ENCODE data around the gene LIG1.
A peak's percentile ranks its signal among the peaks of the same experiment; 100 is the strongest.

Gene LIG1

GRCh38 chr19:48170817-48171347 is 738 bp upstream of the LIG1 start:
- DNase-seq (ENCODE audit: extremely low read depth, low read depth) = no peak
- peak overlapping the region; percentile 91 for H3K4me3 ChIP-seq (replicated peaks; ENCODE audit: low read depth, low read length)
- no peak for TF ChIP-seq CTCF (IDR thresholded peaks at IDR 0.05; ENCODE audit: low read depth, low read length, missing control alignments)

- no peak for TF ChIP-seq CTCF (IDR thresholded peaks at IDR 0.05; ENCODE audit: low read depth, low read length, missing control alignments)
- DNase-seq (ENCODE audit: extremely low read depth, low read depth) = no peak
- peak overlapping the region; percentile 91 for H3K4me3 ChIP-seq (replicated peaks; ENCODE audit: low read depth, low read length)
These were observed 586 bp downstream of the LIG1 start for GRCh38 chr19:48169578-48169938.

GRCh38 chr19:48168689-48169088 is 1.5 kb downstream of the LIG1 start:
- no peak for DNase-seq (ENCODE audit: extremely low read depth, low read depth)
- H3K4me3 ChIP-seq (replicated peaks; ENCODE audit: low read depth, low read length) = no peak overlapping the region
- no peak for TF ChIP-seq CTCF (IDR thresholded peaks at IDR 0.05; ENCODE audit: low read depth, low read length, missing control alignments)

- H3K4me3 ChIP-seq (replicated peaks; ENCODE audit: low read depth, low read length) = no peak overlapping the region
- no peak for TF ChIP-seq CTCF (IDR thresholded peaks at IDR 0.05; ENCODE audit: low read depth, low read length, missing control alignments)
- no peak for DNase-seq (ENCODE audit: extremely low read depth, low read depth)
These were observed 11.8 kb downstream of the LIG1 start for GRCh38 chr19:48158210-48158790.

GRCh38 chr19:48154003-48154402 is 16.1 kb downstream of the LIG1 start:
- no peak for DNase-seq (ENCODE audit: extremely low read depth, low read depth)
- no peak for TF ChIP-seq CTCF (IDR thresholded peaks at IDR 0.05; ENCODE audit: low read depth, low read length, missing control alignments)
- H3K4me3 ChIP-seq (replicated peaks; ENCODE audit: low read depth, low read length) = no peak overlapping the region

- no peak overlapping the region for H3K4me3 ChIP-seq (replicated peaks; ENCODE audit: low read depth, low read length)
- peak; percentile 71 for TF ChIP-seq CTCF (IDR thresholded peaks at IDR 0.05; ENCODE audit: low read depth, low read length, missing control alignments)
- peak; percentile 31 for DNase-seq (ENCODE audit: extremely low read depth, low read depth)
These were observed 17.6 kb downstream of the LIG1 start for GRCh38 chr19:48152551-48152950.

GRCh38 chr19:48149430-48149829 is 20.7 kb downstream of the LIG1 start:
- no peak for TF ChIP-seq CTCF (IDR thresholded peaks at IDR 0.05; ENCODE audit: low read depth, low read length, missing control alignments)
- DNase-seq (ENCODE audit: extremely low read depth, low read depth) = no peak
- H3K4me3 ChIP-seq (replicated peaks; ENCODE audit: low read depth, low read length) = no peak overlapping the region
